Stimulated activated CD8-positive, alpha-beta memory T cell treated with anti-CD3 and anti-CD28 coated beads, Interleukin-7, amount 100 ng/mL, for 4 hours (primary cell): ENCODE measurements around the gene COMMD4.
A peak's percentile ranks its signal among the peaks of the same experiment; 100 is the strongest.
"Not testable (repeated sequence)": the region's sequence is repeated elsewhere in the genome, so short reads cannot be mapped to it uniquely, and the experiment has no call there.

ENCODE experiments used
- DNase-seq, 2 donors: peaks; one replicate each; pipeline ENCODE4 v3.0.0-alpha.2; 2020; ENCODE audit warnings: low read depth in 2 of 2

The COMMD4 gene

DNA sequence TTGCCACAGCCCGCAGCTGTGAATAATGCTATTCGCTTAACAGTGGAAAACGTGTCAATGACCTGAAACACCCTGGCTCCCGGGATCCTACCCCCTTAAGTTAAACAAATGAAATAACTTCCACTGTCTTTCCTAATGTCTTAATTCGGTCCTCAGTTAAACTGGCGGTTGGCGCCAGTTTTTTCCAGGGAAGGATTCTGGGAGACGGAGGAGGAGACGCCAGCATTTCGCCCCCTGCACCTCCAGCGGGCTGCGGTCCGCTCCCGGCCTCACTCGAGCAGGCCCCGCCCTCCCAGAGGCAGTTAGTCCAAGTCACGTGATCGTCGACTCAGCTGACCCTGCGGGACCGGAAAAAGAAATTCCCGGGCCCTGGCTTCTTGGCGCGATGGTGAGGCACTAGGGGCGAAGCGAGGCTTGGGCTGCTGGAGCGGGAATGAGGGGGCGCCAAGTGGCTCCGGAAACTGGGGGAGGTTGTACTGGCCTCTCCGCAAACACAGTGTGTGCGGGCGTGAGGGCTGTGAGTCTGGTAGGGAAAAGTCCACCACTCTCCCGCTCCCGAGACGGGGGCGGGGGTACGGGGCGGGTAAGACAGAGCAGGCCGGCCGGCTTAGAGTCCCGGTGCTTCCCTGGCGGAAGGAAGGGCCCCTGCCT is at the start of gene COMMD4:
COMMD4 (plus strand) TSS at position 359 of the 651 bp plus-strand sequence; CDS start at position 386, 27 bp downstream.
- peak; percentile 49 to 55 for DNase-seq

DNA sequence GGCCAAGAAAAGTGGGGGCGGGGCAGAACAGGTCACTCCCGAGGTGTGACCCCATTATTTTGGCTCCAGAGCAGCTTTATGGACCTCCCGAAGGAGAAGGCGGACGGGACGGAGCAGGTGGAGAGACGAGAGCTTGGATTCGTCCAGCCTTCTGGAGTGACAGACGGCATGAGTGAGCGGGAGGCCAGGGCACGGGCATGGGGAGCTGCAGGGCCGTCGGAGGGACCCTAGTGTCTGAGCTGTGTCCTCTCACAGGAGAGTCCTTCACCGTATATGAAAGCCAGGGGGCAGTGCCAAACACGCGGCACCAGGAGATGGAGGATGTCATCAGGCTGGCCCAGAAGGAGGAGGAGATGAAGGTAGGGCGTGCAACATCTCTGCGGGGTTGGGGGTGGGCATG is 42.2 kb upstream of the COMMD4 start:
- not testable (repeated sequence) for DNase-seq

DNA sequence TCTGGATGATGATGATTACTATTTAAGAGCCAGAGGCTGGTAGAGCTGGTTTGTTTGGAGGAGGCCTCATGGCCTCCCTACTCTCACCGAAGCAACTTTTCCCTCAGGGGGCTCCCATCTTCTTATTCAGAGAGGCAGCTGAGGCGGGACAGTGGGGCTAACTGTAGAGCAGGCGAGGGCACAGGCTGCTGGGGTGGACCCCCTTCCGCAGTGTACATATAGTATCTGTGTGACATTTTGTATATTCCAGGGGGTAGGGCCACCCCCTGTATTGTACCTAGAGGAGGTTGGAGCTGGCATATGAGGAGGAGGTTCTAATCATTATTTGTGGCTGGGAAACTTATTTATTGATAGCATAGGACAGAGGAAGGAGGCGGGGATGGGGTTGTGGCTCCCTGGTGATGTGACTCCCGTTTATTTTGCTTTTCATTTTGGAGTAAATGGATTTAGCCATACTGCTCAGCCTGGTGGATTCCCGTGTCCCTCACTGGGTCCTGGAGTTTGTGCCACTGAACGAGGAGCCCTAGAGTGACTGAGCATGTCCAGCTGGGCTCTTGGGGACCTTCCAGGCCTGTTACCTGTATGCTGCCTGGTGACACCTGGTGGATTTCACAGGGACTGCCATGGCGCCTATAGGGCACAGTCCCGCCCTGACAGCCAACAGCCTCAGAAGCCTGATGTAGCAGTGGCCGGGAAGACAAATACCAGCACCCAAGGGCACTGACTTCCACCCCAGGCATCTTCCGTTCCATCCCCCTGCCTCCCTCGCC is 37.1 kb upstream of the COMMD4 start:
- DNase-seq = not testable (repeated sequence)

DNA sequence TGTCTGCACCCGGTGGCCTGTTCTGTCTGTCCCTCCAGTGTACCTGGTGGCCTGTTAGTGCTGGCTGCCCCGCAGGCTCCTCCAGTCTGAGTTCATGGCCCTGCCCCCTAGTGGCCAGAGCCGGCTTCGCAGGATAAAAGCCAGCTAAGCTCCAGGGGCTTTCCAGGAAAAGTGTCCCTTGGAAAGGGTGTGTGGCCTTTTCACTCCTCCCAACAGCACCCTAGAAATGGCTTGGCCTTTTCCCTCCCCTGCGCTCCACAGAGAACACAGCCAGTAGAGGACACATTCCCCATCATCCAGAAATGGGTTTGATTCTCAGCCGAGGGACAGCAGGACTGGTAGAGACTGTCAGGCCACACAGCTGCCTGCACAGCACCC is 36.6 kb upstream of the COMMD4 start:
- peak; percentile 18 to 44 for DNase-seq

DNA sequence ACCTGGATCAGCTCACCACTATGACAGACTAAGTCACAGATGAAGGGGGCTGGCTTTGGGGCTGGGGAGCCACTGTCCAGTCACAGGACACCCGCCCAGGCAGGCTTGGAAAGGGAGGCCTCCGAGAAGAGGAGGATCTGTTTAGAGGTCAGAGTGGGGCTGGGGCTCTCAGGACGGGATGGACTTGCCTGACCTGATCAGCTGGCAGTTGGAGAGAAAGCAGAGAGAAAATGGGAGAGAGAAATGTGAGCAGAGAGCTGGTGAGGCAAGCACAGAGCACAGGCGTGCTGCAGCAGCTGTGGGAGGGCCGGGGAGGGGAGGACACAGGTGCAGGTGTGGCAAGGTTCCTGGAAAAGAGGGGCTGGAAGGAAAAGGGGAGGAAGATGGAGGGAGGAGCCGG is 35.8 kb upstream of the COMMD4 start:
- not testable (repeated sequence) for DNase-seq

DNA sequence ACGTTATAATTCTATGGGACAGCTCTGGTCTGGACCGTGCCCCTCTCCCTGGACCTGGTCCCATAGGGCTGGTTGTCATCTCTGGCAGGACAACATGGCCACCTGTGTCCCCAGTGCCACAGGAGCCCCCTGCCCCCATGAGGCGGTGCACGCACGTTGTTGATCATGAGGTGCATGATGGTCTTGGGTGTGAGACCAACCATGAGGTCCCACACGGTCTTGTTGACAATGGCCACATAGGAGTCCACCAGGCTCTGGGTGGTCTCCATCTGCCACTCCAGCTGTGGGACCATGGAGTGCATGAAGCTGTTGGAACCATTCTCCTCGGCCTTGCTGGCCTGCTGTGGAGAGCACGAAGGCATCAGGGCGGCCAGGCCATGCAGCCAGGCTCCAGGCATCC is 33.5 kb upstream of the COMMD4 start:
- no peak for DNase-seq

DNA sequence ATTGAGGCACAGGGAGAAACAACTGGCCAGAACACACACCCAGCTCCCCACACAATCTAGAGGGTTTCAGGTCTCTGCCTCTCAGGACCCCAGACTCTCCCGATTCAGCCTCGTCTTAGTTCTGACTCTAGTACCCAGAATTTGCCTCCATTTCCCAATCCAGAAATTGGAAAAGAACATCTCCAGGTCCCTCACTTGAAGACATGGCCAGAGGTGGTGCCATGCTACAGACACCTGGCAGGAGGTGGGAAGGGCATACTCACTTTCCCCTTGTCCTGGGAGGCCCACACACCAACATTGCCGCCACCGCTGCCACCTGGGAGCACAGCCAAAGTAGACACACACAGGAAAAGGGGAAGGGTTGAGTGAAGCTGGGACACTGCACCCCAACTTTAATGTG is 33.1 kb upstream of the COMMD4 start:
- not testable (repeated sequence) for DNase-seq

DNA sequence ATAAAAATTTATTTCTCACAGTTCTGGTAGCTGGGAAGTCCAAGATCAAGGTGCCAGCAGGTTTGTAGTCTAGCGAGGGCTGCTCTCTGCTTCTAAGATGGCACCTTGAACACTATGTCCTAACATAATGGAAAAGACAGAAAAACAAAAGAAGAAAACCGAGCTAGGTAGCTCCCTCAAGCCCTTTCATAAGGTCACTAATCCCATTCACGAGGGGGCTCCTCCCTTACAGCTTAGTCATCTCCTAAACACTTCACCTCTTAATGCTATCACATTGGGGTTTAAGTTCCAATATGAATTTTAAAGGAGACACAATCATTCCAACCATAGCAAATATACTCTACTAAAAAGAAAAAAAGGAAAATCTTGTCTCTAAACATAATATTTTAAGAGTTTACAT is 29.7 kb upstream of the COMMD4 start:
- DNase-seq = no peak

DNA sequence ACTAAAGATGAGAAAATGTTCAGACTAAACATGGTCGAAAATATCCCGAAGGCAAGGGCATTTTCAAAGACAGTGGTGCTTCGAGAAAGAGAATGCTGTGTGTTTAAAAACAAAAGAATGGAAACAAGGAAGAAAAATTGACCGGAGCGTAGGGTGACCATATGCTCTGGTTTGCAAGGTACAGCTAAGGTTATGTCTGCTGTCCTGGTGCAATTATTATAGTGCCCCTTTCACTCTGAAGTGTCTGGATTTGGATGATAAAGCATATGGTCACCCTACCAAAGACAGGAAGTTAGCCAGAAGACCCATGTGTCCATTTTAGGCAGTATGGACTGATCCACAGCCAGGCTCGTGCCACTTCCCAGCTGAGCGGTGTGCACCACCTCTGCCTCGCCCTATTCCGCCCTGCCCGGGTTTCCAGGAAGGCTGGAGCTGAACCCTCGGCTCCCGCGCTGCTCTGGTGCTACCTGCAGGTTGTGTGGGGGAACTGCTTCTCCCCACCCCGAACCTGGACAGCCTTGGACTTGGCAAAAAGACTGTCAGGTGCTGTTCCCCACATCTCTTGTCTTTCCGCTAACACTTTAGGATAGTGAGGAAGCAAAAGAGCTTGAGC is 28.0 kb upstream of the COMMD4 start:
- DNase-seq = no peak

DNA sequence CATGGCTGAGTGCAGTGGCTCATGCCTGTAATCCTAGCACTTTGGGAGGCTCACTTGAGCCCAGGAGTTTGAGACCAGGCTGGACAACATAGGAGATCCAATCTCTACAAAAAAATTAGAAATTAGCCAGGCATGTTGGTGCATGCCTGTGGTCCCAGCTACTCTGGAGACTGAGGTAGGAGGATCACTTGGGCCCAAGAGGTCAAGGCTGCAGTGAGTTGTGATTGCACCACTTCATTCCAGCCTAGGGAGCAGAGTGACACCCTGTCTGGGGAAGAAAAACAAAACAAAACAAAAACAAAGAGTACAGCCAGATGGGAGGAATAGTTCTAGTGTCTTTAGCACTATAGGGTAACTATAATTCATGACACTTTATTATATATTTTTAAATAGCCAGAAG is 26.2 kb upstream of the COMMD4 start:
- DNase-seq = no peak

DNA sequence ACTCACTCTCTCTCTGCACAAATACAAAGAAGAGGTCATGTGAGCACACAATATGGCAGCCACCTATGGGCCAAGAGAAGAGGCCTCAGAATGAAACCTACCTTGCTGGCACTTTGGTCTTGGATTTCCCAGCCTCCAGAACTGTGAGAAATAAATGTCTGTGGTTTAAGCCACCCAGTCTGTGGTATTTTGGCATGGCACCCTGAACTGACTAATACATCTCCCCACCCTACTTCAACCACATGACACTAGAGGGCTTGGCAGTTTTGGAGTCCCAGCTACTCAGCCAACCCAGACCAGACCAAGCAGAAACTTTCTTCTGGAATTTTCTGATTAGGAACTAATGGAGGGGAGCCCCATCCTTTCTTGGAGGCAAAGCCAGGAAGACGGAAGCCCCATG is 23.3 kb upstream of the COMMD4 start:
- DNase-seq = not testable (repeated sequence)

DNA sequence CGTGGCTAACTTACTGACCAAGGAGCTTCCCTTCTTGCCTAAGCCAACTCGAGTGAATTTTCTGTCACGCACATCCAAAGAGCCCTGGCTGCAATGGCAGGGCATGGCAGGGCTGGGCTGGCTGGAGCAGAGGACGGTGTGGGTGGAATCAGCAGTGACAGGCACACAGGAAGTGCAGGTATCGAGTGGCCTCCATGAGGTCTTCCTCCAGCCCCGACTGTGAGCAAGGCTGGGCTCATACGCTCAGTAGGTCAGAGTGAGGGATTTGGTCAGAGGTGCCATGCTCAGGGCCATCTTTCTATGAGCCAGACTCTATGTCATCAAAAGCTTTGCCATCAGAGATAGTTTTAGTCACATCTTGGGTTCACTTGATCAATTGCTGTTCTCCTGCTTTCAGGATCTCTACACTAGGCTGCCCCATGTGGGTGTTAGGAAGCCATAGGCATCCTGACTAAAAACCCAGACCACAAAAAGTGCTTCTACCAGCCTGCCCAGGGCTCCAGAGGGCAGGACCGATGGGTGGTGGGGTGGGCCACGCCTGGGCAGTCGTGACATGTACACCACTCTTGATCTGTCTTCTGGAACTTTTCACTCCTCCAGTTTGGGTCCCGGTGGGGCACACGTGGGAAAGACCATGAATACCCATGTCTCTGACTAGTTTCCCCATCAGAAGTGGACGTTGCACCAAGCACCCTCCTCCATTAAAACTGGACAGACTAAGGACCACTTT is 22.6 kb upstream of the COMMD4 start:
- DNase-seq = no peak

DNA sequence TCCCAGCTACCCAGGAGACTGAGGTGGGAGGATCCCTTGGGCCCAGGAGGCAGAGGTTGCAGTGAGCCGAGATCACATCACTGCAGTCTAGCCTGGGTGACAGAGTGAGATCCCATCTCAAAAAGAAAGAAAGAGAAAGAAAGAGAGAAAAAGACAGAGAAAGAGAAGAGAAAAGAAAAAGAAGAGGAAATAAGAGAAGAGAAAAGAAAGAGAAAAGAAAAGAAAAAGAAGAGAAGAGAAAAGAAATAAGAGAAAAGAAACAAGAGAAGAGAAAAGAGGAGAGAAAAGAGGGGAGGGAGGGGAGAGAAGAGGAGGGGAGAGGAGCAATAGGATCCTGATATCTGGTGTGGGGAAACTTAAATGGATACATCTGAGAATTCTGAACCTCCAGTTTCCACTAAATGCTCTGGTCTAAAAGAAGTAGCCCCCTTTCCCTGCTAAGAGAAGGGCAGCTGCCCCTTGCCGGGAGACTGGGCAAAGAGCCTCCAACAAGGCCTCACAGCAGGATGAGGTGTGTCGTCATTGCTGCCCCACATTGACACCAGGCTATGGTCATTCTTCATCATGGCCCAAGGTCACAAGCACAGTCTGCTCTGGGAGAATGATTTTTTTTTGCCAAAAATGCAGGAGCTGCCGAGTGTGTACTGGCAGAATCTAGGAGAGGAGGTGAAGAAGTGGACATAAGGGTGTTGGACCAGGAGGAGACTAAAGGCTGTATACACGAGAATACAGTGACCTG is 21.1 kb upstream of the COMMD4 start:
- no peak for DNase-seq

DNA sequence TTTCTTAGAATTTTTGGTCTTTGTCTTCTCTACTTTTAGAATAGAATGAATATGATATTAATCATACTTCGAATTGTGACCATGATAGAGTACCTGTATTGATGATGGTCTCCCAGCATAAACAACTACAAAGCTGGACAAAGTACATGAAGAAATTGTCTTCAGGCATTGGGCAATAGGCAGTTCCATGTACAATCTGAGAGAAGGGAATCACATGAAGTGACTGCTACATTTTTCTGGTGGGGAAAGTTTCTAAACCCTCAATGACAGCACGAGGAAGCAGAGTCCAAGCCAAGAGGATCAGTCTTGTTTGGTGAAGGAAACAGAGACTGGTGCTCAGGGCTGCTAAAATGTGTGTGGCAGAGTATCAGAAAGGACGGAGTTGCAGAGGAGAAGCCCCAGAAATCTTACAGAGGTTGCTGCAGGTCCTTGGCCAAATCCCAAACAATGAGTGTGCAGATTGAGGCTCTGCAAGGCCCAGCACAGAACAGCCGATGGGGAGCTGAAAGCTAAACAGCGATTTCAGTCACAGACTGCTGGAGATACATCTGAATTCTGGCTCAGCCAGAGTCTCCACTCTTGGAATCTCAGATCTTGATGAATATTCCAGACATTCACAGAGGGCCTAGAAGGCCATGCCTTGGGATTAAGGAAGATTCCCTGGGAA is 16.5 kb upstream of the COMMD4 start:
- not testable (repeated sequence) for DNase-seq

DNA sequence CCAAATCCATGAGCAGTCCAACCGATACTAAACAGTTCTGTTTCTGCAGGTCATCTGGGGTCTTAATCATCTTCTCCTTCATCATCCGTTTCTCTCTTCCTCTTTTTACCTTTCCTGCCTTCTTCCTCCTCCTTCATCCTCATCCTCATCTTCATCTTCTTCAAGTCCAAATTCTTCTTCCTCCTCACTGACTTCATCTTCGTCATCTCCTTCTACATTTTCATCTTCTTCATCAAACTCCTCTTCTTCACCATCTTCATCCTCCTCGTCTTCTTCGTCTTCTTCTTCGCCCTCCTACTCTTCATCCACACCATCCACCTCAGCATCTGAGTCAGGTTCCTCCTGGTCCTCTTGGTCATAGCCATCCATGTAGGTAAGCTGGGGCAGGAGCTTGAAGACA is 14.2 kb upstream of the COMMD4 start:
- no peak for DNase-seq

DNA sequence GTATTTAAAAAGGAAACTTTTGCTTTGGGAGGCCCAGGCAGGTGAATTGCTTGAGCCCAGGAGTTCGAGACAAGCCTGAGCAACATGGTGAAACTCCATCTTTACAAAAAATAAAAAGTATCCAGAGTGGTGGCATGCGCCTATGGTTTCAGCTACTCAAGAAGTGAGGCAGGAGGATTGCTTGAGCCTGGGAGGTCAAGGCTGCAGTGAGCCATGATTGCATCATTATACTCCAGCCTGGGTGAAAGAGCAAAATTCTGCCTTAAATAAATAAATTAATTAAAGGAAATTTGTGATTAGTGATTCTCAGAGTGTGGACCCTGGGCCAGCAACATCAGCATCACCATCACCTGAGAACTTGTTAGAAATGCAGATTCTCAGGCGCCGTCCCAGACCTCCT is 9.9 kb upstream of the COMMD4 start:
- no peak for DNase-seq

DNA sequence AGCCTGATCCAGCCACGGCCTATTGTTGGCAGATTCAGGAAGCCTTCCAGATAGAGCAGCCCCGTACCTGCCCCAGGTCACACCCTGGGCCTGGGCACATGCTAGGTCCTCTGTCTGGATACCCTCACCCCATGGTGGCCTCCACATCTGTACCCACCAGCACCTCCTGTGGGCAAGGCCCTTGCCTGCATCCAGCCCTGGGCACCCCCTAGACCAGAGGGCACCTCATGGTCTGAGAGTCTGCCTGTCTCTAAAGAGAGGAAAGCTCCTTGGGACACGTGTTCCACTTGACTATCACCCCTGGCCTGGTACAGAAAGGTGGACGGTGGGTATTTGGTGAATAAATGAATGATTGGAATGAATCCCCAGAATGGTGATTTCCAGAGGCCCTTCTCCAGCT is 8.9 kb upstream of the COMMD4 start:
- DNase-seq = no peak

DNA sequence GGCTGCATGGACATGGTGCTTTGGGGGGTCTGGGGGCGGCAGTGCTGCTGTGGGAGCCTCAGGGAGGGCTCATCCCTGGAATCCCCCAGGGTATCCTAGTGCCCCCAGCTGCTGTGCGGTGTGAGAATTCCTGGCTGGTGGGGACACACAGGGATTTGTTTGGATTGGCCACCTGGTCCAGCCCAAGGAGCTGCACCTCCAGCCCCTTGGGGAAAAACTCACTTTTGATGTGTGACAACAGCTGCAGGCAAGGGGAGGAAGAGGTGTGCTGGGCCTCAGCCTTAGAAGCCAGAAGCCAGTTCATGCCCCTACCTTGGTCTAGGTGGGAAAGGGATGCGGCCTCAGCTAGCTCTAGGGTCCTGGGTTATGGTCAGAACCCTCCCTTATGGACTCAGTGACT is 8.4 kb upstream of the COMMD4 start:
- DNase-seq = no peak

DNA sequence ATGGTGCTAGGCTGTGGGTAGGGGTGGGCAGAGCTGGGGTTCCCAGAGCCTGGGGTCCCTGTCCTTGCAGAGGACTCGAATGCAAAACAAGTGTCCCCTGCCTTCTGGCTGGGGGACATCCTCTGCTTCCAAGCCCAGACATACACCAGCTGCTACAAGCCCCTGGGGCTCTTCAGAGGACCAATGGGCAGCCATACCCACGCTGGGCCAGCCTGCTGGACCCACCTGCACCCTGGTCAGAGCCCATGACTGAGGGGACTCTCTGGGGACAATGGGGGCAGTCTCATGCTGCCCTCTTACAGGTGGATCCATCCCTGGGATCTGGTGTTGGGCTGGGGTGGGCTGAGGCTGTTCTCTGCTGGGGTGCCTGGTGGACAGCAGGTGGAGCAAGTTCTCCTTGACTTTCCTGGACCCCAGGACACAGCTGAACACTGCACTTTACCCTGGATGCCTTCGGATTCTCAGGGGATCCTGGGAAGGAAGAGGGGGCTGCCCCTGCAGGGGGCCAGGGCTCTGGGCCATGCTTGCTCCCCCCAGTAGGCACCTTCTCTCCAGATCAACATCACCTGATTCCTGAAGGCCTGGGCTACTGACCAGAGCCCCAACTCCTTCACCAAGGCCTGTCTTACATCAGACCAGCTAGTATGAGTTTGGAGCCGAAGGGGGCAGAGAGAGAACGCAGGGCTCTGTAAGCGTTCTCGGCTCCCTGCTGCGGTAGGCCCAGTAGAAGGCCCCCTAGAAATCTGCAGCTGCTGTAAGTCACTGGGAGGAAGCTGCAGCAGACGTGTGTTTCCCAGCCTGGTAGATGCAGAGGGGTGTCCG is 7.2 kb upstream of the COMMD4 start:
- DNase-seq = no peak

DNA sequence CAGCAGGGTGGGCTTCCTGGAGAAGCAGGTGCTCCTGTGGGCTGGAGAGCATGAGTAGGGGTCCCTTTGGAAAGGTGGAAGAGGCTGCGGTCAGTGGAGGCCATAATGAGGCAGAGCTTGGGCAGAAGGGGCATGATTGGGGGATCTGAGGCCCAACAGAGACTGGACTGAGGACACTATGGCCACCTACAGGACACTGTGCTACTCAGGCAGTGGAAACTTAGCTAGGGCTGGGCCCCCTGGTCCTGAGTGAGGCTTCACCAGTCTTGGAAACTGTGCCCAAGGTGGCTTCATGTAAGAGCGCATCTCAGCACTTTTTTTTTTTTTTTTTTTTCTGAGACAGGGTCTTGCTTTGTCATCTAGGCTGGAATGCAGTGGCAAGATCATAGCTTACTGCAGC is 6.3 kb upstream of the COMMD4 start:
- no peak for DNase-seq
